ENCODE measurements around the gene ADIPOR2.

ADIPOR2 gene

GRCh38 chr12:1832801-1833595 lies 142.1 kb downstream of the ADIPOR2 start:
- DNase-seq (ENCODE audit: low read depth) = no peak

GRCh38 chr12:1833596-1834028 lies 142.7 kb downstream of the ADIPOR2 start:
- no peak for DNase-seq (ENCODE audit: low read depth)

- DNase-seq (ENCODE audit: low read depth) = no peak
Observed at GRCh38 chr12:1834186-1834925, 143.5 kb downstream of the ADIPOR2 start.

- no peak for DNase-seq (ENCODE audit: low read depth)
Observed at GRCh38 chr12:1835211-1836131, 144.6 kb downstream of the ADIPOR2 start.

- no peak for DNase-seq (ENCODE audit: low read depth)
Observed at GRCh38 chr12:1836241-1836803, 145.5 kb downstream of the ADIPOR2 start.

- no peak for DNase-seq (ENCODE audit: low read depth)
Observed at GRCh38 chr12:1836854-1837421, 146.1 kb downstream of the ADIPOR2 start.

- no peak for DNase-seq (ENCODE audit: low read depth)
Observed at GRCh38 chr12:1837541-1838204, 146.8 kb downstream of the ADIPOR2 start.

All from activated T-helper 9 cell treated with anti-CD3 and anti-CD28 coated beads, Interleukin-2, amount 50 U/mL, for 16 hours (primary cell).